ENCODE data around the gene RPS21. TPM values are rescaled to one million over a fixed set of nuclear protein-coding genes. Genes with fewer than 3 reads are reported as not detected.

RPS21 gene
- total RNA-seq, 1 donor from 2014 or later = 1,418 TPM

DNA sequence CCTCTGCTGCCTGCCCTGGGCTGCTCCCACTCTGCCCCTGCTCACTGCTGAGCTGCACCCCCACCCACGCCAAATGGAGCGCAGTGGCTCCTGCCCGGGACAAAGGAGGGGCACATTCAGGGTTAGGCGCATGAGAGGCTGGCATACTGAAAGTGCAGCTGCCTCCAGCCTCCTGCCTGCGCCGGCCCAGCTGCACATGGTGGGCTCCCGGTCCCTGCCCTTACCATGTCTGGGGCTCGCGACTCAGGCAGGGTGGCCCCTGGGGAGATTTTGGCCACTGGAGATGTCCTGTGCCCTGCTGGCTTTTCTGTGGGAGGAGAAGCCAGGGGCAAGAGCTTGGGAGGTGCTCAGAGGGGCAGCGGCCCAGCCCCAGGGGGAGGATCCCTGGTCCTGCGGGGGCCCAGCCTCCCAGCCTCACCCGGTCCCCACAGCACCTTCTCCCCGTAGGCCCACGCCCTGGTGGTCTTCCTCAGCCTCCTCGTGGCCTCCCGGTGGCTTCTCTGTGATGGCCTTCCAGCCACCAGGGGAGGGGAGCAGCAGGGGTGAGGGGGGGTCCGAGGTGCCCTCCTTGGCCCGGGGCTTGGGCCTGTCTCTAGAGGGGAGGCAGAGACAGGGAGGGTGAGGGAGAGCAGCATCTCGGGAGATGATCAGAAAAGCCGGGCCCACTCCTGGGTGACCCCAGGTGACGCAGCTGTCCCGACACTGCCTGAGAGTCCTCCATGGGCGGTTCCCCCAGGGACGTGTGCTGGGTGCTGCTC lies 28.6 kb downstream of the RPS21 start:
- H3K27ac ChIP-seq (ENCODE audit: low read depth, low read length) = no peak overlapping the region
- no peaks in the 10 kb centered on the region for H3K9me3 ChIP-seq (ENCODE audit: control insufficient read depth in 3 of 3, low read length in 3 of 3)
- H3K27me3 ChIP-seq (ENCODE audit: control insufficient read depth in 3 of 3, insufficient read depth in 3 of 3, low read length in 3 of 3) = peaks cover 2 to 25% (median 21%) of the 10 kb centered on the region in 3 donors
- H3K36me3 ChIP-seq (ENCODE audit: control insufficient read depth in 3 of 3, insufficient read depth in 3 of 3, low read length in 3 of 3) = no peaks in the 10 kb centered on the region
- H3K4me1 ChIP-seq (ENCODE audit: control insufficient read depth in 3 of 3, insufficient read depth in 3 of 3, low read length in 3 of 3) = peaks cover 0 to 2% (median 0%) of the 10 kb centered on the region in 3 donors
- H3K9ac ChIP-seq (ENCODE audit: low read depth in 1 of 3, low read length in 3 of 3) = no peak overlapping the region
- H3K4me3 ChIP-seq (ENCODE audit: low read length in 3 of 3) = no peak overlapping the region

DNA sequence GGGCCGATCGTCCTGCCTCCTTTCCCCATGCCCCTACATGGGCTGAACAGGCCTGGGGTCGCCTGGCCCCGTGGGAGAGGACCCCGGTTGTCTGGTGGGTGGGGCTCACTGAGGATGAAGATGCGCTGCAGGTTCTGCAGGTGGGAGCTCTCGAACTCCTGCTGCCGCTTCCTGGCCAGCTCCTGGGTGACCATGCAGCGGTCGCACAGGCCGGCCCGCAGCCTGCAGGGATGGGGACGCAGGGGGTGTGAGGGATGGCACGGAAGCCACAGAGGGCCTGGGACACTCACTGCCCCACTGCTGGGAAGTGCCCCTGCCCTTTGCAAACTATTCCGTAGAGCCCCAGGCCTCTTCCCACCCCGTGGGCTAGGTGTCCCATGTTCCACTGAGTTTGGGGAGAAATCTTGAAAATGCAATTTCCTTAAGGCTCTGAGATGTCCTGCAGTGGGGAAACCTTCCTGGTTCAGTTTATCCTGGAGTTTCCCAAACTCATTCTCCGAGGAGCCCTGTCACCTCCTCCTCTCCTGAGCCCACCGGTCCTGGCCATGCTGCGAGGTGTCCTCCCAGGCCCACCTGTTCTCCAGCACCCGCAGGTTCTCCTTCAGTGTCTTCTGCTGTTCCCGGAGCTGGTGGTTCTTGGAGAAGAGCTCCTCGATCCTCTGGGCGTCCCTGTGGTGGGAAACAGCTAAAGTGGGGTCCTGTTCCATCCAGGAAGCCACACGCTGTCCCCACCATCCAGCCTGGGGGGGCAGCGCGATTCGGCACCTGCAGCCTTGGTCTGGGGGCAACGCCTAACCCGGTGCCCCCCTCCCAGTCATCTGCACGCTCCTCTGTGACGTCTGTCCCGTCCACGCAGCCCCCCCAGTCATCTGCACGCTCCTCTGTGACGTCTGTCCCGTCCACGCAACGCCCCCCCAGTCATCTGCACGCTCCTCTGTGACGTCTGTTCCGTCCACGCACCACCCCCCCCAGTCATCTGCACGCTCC lies 30.0 kb downstream of the RPS21 start:
- H3K36me3 ChIP-seq (ENCODE audit: control insufficient read depth in 3 of 3, insufficient read depth in 3 of 3, low read length in 3 of 3) = no peaks in the 10 kb centered on the region
- H3K9ac ChIP-seq (ENCODE audit: low read depth in 1 of 3, low read length in 3 of 3) = no peak overlapping the region
- H3K4me1 ChIP-seq (ENCODE audit: control insufficient read depth in 3 of 3, insufficient read depth in 3 of 3, low read length in 3 of 3) = no peaks in the 10 kb centered on the region
- no peak overlapping the region for H3K27ac ChIP-seq (ENCODE audit: low read depth, low read length)
- H3K4me3 ChIP-seq (ENCODE audit: low read length in 3 of 3) = no peak overlapping the region
- H3K9me3 ChIP-seq (ENCODE audit: control insufficient read depth in 3 of 3, low read length in 3 of 3) = peaks cover 0 to 3% (median 0%) of the 10 kb centered on the region in 3 donors
- H3K27me3 ChIP-seq (ENCODE audit: control insufficient read depth in 3 of 3, insufficient read depth in 3 of 3, low read length in 3 of 3) = peaks cover 2 to 32% (median 21%) of the 10 kb centered on the region in 3 donors

DNA sequence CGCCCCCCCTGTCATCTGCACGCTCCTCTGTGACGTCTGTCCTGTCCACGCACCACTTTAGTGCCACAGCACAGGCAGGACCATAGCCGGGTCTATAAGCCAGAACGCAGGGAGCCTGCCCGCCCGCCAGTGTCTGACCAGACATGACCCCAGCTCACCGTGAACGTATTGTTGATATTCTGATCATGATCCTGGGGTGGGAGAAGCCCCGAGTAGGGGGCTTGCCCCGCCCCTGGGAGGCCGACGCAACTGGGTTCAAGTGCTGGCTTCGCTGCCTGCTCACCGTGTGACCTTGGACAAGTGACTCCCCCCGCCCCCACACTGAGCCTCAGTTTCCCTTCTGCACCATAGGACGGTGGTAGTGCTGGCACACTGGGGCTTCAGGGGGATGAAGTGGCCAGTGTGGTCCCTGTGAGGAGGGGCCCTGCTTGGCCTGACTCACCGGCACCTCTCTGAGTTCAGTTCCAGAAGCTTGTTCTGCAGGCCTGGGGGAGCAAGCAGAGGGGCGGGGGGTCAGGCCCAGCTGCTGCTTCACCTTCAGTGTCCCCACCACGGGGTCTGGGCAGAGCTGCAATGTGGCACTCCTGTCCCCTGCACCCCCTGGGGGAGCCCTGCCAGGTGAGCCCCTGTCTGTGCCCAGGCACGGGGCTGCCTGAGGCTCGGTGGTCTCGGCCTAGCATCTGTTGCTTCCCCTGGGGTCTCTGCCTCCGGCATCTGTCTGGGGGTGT lies 31.2 kb downstream of the RPS21 start:
- H3K4me1 ChIP-seq (ENCODE audit: control insufficient read depth in 3 of 3, insufficient read depth in 3 of 3, low read length in 3 of 3) = no peaks in the 10 kb centered on the region
- peaks cover 0 to 3% (median 0%) of the 10 kb centered on the region in 3 donors for H3K9me3 ChIP-seq (ENCODE audit: control insufficient read depth in 3 of 3, low read length in 3 of 3)
- H3K27ac ChIP-seq (ENCODE audit: low read depth, low read length) = no peak overlapping the region
- H3K4me3 ChIP-seq (ENCODE audit: low read length in 3 of 3) = no peak overlapping the region
- no peaks in the 10 kb centered on the region for H3K36me3 ChIP-seq (ENCODE audit: control insufficient read depth in 3 of 3, insufficient read depth in 3 of 3, low read length in 3 of 3)
- H3K9ac ChIP-seq (ENCODE audit: low read depth in 1 of 3, low read length in 3 of 3) = no peak overlapping the region
- peaks cover 2 to 37% (median 27%) of the 10 kb centered on the region in 3 donors for H3K27me3 ChIP-seq (ENCODE audit: control insufficient read depth in 3 of 3, insufficient read depth in 3 of 3, low read length in 3 of 3)

DNA sequence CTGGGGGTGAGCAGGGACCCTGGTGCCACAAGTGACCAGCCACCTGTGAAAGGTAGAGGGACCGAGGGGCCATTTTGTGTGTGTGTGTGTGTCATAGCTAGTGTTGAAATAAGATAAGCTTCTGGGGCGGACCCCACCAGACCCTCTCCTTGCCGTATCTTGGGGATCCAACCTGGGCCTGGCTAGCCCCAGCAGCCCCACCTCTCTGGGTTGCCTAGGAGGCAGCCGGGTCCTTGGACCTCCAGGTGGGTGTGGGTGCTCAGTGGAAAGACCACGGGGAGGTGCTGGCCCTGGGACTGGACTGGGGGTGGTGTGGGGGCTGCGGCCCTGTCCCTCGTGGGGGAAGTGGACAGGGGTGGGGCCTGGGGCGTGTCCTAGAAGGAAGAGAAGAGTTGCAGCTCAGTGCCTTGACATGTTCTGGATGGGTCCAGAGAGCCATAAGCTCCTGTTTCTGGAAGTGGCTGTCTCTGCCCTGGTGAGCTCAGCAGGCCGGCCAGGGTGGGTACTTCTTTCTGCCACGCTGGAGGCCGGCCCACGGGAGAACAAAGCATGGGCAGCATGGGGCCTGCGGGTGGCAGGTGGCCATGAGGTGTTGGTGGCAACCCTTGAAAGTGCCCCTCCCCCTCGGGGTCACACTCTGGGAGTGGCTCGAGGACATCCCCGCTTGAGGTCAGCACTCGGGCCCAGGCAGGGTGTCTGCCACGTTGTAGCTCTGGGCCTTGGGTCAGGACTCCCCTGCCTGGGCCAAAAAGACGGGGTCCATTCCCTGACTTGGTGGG lies 32.0 kb downstream of the RPS21 start:
- Histone ChIP-seq H3K27ac (ENCODE audit: low read depth, low read length) (no peak overlapping the region), H3K9me3 (ENCODE audit: control insufficient read depth in 3 of 3, low read length in 3 of 3) (peaks cover 0 to 3% (median 0%) of the 10 kb centered on the region in 3 donors), H3K4me1 (ENCODE audit: control insufficient read depth in 3 of 3, insufficient read depth in 3 of 3, low read length in 3 of 3) (no peaks in the 10 kb centered on the region), H3K9ac (ENCODE audit: low read depth in 1 of 3, low read length in 3 of 3) (no peak overlapping the region), H3K27me3 (ENCODE audit: control insufficient read depth in 3 of 3, insufficient read depth in 3 of 3, low read length in 3 of 3) (peaks cover 6 to 44% (median 35%) of the 10 kb centered on the region in 3 donors), H3K36me3 (ENCODE audit: control insufficient read depth in 3 of 3, insufficient read depth in 3 of 3, low read length in 3 of 3) (no peaks in the 10 kb centered on the region), H3K4me3 (ENCODE audit: low read length in 3 of 3) (no peak overlapping the region)

DNA sequence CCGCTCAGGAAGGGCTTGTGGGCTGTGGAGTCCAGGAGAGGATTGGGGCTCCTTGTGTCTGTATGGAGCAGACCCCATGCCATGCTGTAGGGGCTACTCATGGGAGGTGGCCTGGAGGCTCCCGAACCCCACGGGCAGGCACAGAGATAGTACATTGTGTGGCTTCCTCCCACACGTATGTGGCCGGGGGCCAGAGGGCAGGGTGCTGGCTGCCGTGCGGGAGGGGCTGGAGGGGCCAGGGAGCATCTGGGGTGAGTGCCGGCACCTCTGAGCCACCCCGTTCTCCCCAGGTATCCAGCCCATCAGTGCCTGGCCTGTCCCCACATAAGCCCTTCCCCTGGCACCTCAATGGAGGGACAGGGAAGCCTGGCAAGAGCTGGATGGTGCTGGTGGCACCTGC lies 32.9 kb downstream of the RPS21 start:
- Histone ChIP-seq H3K9me3 (ENCODE audit: control insufficient read depth in 3 of 3, low read length in 3 of 3) (peaks cover 0 to 3% (median 0%) of the 10 kb centered on the region in 3 donors), H3K4me3 (ENCODE audit: low read length in 3 of 3) (no peak overlapping the region), H3K9ac (ENCODE audit: low read depth in 1 of 3, low read length in 3 of 3) (no peak overlapping the region), H3K4me1 (ENCODE audit: control insufficient read depth in 3 of 3, insufficient read depth in 3 of 3, low read length in 3 of 3) (no peaks in the 10 kb centered on the region), H3K27ac (ENCODE audit: low read depth, low read length) (no peak overlapping the region), H3K36me3 (ENCODE audit: control insufficient read depth in 3 of 3, insufficient read depth in 3 of 3, low read length in 3 of 3) (no peaks in the 10 kb centered on the region), H3K27me3 (ENCODE audit: control insufficient read depth in 3 of 3, insufficient read depth in 3 of 3, low read length in 3 of 3) (peaks cover 13 to 52% (median 42%) of the 10 kb centered on the region in 3 donors)

DNA sequence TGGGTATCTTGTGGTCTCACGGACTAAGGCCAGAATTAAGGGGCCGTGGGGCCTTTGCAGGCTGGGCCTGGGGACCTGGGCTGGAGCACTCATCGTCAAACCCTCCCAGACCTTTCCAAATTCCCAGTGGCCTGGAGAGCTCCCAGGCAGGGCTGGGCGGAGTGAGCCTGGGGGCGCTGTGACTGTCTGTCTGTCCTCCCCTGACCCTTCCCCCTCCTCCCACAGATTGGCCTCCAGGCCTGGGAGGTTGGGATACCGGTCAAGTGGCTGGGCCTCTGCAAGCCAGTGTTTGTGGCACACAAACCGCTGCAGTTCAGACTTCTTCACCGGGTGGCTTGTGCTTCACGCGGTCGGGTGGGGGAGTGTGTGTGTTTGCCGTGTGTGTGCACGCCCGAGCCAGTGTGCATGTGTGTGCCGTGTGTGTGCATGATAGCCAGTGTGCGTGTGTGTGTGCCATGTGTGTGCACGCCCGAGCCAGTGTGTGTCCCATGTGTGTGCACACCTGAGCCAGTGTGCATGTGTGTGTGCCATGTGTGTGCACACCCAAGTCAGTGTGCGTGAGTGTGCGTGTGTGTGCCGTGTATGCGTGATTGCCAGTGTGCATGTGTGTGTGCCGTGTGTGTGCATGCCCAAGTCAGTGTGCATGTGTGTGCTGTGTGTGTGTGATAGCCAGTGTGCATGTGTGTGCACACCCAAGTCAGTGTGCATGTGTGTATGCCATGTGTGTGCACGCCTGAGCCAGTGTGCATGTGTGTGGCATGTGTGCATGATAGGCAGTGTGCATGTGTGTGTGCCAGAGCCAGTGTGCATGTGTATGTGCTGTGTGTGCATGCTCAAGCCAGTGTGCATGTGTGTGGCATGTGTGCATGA lies 34.2 kb downstream of the RPS21 start:
- Histone ChIP-seq H3K9me3 (ENCODE audit: control insufficient read depth in 3 of 3, low read length in 3 of 3) (peaks cover 0 to 3% (median 0%) of the 10 kb centered on the region in 3 donors), H3K9ac (ENCODE audit: low read depth in 1 of 3, low read length in 3 of 3) (no peak overlapping the region), H3K27ac (ENCODE audit: low read depth, low read length) (no peak overlapping the region), H3K4me3 (ENCODE audit: low read length in 3 of 3) (no peak overlapping the region), H3K4me1 (ENCODE audit: control insufficient read depth in 3 of 3, insufficient read depth in 3 of 3, low read length in 3 of 3) (no peaks in the 10 kb centered on the region), H3K36me3 (ENCODE audit: control insufficient read depth in 3 of 3, insufficient read depth in 3 of 3, low read length in 3 of 3) (no peaks in the 10 kb centered on the region), H3K27me3 (ENCODE audit: control insufficient read depth in 3 of 3, insufficient read depth in 3 of 3, low read length in 3 of 3) (peaks cover 18 to 58% (median 47%) of the 10 kb centered on the region in 3 donors)

DNA sequence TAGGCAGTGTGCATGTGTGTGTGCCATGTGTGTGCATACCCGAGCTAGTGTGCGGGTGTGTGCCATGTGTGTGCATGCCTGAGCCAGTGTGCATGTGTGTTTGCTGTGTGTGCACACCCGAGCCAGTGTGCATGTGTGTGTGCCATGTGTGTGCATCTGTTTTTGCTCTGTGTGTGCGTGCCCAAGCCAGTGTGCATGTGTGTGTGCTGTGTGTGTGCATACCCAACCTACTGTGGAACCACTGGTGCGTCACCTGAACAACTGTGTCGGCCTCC lies 34.8 kb downstream of the RPS21 start:
- Histone ChIP-seq H3K36me3 (ENCODE audit: control insufficient read depth in 3 of 3, insufficient read depth in 3 of 3, low read length in 3 of 3) (no peaks in the 10 kb centered on the region), H3K27me3 (ENCODE audit: control insufficient read depth in 3 of 3, insufficient read depth in 3 of 3, low read length in 3 of 3) (peaks cover 18 to 59% (median 46%) of the 10 kb centered on the region in 3 donors), H3K27ac (ENCODE audit: low read depth, low read length) (no peak overlapping the region), H3K9ac (ENCODE audit: low read depth in 1 of 3, low read length in 3 of 3) (no peak overlapping the region), H3K4me1 (ENCODE audit: control insufficient read depth in 3 of 3, insufficient read depth in 3 of 3, low read length in 3 of 3) (no peaks in the 10 kb centered on the region), H3K4me3 (ENCODE audit: low read length in 3 of 3) (no peak overlapping the region), H3K9me3 (ENCODE audit: control insufficient read depth in 3 of 3, low read length in 3 of 3) (peaks cover 0 to 3% (median 0%) of the 10 kb centered on the region in 3 donors)

DNA sequence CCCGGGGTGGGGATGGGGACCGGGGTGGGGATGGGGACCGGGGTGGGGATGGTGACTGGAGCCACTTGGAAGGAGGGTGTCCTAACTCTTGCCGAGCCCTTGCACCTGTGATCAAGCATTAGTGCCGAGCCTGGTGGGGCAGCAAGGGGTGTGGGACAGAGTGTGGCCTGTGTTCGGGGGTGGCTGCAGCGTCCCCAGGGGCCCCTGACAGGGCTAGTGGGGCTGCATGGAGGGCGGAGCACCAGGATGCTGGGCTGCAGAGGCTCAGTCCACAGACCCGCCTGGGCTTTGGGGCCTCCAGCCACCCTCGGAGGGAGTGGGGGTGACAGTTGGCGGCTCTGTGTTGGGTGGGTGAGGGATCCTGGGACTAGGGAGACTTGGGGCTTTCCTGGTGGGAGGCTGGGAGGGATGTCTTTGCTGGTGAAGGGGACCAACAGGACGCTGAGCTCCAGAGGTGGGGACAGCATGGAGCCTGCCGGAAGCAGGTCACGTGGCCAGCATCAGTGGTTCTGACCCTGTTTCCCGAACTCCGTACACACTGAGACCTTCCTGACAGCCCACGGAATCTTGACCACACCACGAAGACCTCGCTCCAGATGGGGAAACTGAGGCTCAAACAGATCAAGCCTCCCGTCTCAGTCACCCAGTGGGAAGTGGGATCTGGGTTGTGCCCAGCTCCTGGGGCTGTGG lies 35.9 kb downstream of the RPS21 start:
- Histone ChIP-seq H3K9me3 (ENCODE audit: control insufficient read depth in 3 of 3, low read length in 3 of 3) (peaks cover 0 to 3% (median 0%) of the 10 kb centered on the region in 3 donors), H3K4me1 (ENCODE audit: control insufficient read depth in 3 of 3, insufficient read depth in 3 of 3, low read length in 3 of 3) (no peaks in the 10 kb centered on the region), H3K27me3 (ENCODE audit: control insufficient read depth in 3 of 3, insufficient read depth in 3 of 3, low read length in 3 of 3) (peaks cover 17 to 55% (median 44%) of the 10 kb centered on the region in 3 donors), H3K4me3 (ENCODE audit: low read length in 3 of 3) (no peak overlapping the region), H3K9ac (ENCODE audit: low read depth in 1 of 3, low read length in 3 of 3) (no peak overlapping the region), H3K27ac (ENCODE audit: low read depth, low read length) (no peak overlapping the region), H3K36me3 (ENCODE audit: control insufficient read depth in 3 of 3, insufficient read depth in 3 of 3, low read length in 3 of 3) (no peaks in the 10 kb centered on the region)

All from skeletal muscle tissue (tissue), 4 donors.